AG09309 (cell line): ENCODE data around the gene DRC1.

Experiments used
- DNase-seq: peaks from one replicate; pipeline ENCODE4 v3.0.0-alpha.2; 2010; ENCODE audit warnings: low read depth
- H3K4me3 ChIP-seq: 2 replicates; pipeline ENCODE4 v1.5.1; 2011; ENCODE audit warnings: mild to moderate bottlenecking, low read depth, low read length, moderate library complexity; ENCODE audit not compliant: control insufficient read depth
- TF ChIP-seq, protein P1 (sequence below): IDR thresholded peaks from 2 replicates; pipeline ENCODE4 v1.5.1; 2011; ENCODE audit warnings: mild to moderate bottlenecking, low read depth, low read length, inconsistent platforms; ENCODE audit not compliant: insufficient read depth, control insufficient read depth; ENCODE audit errors: missing control alignments

The DRC1 gene

DNA sequence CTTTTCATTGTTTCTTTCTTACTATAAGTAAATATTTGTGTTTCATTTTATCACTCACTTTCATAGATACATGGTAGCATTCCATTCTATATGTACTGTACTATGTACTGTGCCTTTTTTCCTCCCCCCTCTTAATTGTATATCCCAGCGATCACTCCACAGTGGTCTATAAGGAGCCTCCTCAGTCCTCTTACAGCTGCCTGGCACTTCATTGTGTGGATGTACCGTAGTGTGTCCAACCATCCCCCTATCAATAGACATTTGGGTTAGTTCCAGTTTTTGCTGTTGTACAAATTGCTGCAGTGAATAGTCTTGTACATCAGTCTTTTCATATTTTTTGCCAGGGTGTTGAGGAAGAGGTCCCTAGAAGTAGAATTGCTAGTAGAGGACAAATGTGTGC is 21.4 kb upstream of the DRC1 start:
- H3K4me3 ChIP-seq: no peak overlapping the region

DNA sequence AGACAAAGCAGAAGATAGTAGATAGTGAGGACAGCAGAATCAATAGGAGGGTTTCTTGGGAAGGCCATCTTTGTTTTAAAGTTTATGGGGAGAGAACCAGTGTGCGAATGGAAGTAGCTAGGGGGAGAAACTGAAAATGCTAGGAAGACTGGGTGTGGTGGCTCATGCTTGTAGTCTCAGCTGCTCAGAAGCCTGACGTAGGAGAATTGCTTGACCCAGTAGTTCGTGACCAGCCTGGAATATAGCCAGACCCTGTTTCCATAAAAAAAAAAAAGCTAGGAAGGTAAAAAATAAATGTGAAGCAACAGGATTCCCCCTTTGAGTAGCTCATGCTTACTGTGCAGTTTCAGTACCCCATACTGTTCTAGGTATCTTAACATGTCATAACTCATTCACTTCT is 19.2 kb upstream of the DRC1 start:
- no peak overlapping the region for H3K4me3 ChIP-seq
- TF ChIP-seq, protein P1, sequence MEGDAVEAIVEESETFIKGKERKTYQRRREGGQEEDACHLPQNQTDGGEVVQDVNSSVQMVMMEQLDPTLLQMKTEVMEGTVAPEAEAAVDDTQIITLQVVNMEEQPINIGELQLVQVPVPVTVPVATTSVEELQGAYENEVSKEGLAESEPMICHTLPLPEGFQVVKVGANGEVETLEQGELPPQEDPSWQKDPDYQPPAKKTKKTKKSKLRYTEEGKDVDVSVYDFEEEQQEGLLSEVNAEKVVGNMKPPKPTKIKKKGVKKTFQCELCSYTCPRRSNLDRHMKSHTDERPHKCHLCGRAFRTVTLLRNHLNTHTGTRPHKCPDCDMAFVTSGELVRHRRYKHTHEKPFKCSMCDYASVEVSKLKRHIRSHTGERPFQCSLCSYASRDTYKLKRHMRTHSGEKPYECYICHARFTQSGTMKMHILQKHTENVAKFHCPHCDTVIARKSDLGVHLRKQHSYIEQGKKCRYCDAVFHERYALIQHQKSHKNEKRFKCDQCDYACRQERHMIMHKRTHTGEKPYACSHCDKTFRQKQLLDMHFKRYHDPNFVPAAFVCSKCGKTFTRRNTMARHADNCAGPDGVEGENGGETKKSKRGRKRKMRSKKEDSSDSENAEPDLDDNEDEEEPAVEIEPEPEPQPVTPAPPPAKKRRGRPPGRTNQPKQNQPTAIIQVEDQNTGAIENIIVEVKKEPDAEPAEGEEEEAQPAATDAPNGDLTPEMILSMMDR: no peak
- DNase-seq: no peak

More for the DNA sequence above, 21.4 kb upstream of the DRC1 start:
- DNase-seq: no peak
- TF ChIP-seq, protein P1: no peak

DNA sequence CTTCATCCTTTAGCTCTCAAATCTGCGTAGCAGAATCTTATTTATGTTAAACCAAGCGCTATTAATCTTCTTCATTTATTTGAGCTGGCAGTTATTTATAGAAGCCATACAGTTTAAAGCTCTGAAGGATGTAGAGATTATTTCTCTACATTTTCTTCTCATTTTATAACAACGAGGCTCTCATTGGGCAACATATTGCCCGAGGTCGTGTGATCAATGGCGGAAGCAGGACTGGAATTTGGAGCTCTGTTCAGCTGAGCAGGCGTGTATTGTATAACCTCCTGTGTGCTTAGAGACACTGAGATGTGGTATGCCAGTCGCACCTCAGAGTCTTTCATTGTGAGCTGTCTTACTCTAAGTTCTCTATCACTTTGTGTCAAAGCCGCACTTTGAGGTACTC is 17.5 kb upstream of the DRC1 start:
- DNase-seq: no peak
- TF ChIP-seq, protein P1: no peak
- H3K4me3 ChIP-seq: no peak overlapping the region

DNA sequence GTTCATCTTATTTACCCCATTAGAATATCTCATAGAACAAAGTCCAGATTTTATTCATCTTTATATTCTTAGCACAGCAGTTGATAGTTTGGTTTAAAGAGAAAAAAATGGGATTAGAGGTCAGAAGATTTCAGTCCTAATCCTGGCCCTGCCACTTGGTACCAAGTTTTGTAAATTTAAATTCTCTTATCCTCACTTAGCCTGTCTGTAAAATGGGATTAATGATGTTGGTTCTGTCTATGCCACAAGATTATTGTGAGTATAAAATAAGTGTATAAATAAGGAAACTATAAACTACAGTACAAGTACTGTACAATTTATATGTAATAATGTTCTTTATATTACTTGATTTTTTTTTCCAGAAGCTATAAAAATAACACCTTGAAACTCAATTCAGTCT is 17.1 kb upstream of the DRC1 start:
- TF ChIP-seq, protein P1: no peak
- no peak for DNase-seq
- H3K4me3 ChIP-seq: no peak overlapping the region

DNA sequence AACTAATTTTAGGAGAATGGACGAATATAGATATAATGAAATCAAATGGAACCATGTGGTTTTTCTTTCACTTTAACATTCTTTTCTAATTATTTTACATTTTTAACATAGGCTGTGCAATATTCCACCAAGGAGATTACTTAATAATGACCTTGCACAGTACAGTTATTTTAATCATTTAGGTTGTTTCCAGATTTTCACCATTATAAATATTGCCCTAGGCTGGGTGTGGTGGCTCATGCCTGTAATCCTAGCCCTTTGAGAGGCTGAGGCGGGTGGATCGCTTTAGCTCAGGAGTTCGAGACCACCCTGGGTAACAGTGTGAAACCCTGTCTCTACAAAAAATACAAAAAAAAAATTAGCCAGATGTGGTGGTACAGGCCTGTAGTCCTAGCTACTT is 14.5 kb upstream of the DRC1 start:
- TF ChIP-seq, protein P1: no peak
- DNase-seq: no peak
- no peak overlapping the region for H3K4me3 ChIP-seq

DNA sequence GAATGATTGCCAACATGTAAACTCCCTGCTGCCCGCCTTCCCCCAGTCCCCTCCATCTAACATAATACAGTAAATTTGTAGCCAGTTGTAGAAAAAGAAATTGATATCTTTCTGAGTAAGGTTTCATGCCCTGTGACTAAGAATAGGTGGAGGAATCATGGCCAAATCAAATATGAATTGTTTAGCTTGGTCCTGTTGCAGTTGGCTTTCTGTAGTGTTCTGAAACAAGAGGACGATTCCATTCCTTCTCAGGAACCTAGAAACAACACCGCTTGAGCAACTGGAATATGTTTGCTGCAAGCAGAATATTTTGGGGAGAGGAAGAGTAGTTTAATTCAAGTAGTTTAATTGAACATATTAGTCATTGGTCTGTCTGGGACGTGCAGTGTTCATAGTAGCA is 7.0 kb upstream of the DRC1 start:
- TF ChIP-seq, protein P1: no peak
- H3K4me3 ChIP-seq: no peak overlapping the region
- no peak for DNase-seq

DNA sequence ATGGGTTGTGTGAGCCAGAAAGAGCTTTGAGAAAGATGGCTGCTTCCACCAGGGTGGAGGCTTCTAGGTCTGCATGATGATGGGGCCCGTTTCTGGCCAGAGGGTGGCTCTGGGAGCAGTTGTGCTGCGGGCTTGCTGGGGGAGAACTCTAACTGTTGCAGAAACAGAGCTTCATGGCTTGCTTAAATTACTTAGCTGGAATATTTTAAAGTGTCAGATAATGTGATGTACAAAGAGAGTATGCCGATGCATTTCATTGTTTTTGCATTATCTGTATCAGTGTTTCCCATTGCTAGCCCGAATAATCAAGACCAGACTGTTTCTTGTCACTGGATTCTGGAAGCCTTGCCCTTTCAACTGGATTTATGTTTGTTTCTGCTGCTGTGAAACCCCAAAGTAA is 6.3 kb upstream of the DRC1 start:
- no peak overlapping the region for H3K4me3 ChIP-seq
- no peak for DNase-seq
- TF ChIP-seq, protein P1: no peak
